Measurements from ENCODE around the gene MYO5A.

DNA sequence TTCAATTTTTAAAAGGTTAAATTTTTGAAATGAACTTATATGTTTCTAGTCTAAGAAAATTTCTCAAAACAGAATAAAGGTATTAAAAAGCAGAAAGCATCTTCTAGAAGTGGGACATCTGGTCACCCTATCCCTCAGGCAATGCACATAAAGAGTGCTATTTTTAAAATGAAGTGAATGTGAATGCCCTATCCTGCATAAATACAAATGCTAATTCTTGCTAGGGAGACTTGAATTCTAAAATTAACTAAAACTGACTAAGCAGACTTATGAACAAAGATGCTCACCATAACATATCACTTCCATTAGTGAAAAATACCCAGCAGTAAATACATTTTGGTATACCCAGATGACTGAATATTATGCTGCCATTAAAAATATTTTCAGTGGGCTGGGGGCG lies 11.7 kb downstream of the MYO5A start:
- TF ChIP-seq PKNOX1 (IDR thresholded peaks at IDR 0.05), result no peak
- TF ChIP-seq NFRKB (IDR thresholded peaks at IDR 0.05), result no peak
- TF ChIP-seq SUZ12 (IDR thresholded peaks at IDR 0.05), result no peak
- no peak for TF ChIP-seq L3MBTL2 (conservative IDR thresholded peaks at IDR 0.05)
- TF ChIP-seq FOXK2 (IDR thresholded peaks at IDR 0.05), result no peak
- TF ChIP-seq HDGF (IDR thresholded peaks at IDR 0.05; ENCODE audit: borderline replicate concordance), result no peak
- TF ChIP-seq SP1 (IDR thresholded peaks at IDR 0.05), result no peak
- no peak for TF ChIP-seq ELF4 (IDR thresholded peaks at IDR 0.05)
- TF ChIP-seq TARDBP (IDR thresholded peaks at IDR 0.05), result no peak
